HepG2 (cell line): ENCODE results near the gene SYCP2. TPM values are rescaled to one million over a fixed set of nuclear protein-coding genes. Genes with fewer than 3 reads are reported as not detected.
A peak's percentile ranks its signal among the peaks of the same experiment; 100 is the strongest.

Source experiments
- AGO1 ChIP-seq: fragments of 200-400 bp; formaldehyde crosslinking; IDR thresholded peaks from 2 replicates; pipeline ENCODE4 v1.6.1; 2017; ENCODE audit warnings: mild to moderate bottlenecking, low read depth, low read length, moderate library complexity; ENCODE audit not compliant: poor library complexity, severe bottlenecking
- CERS6 ChIP-seq: sonication (generic); formaldehyde crosslinking; IDR thresholded peaks from 2 replicates; pipeline ENCODE4 v1.5.0; 2020; ENCODE audit warnings: missing genetic modification reagents
- ELF1 ChIP-seq: sonication (generic); formaldehyde crosslinking; IDR thresholded peaks from 2 replicates; pipeline ENCODE4 v1.4.0; 2020; ENCODE audit warnings: missing genetic modification reagents
- ELK4 ChIP-seq: sonication (generic); formaldehyde crosslinking; IDR thresholded peaks from 2 replicates; pipeline ENCODE4 v1.9.0; 2021; ENCODE audit warnings: missing genetic modification reagents, borderline replicate concordance
- FOXK1 ChIP-seq: sonication (generic); formaldehyde crosslinking; IDR thresholded peaks from 2 replicates; pipeline ENCODE4 v1.4.0; 2020; ENCODE audit warnings: low read depth, missing genetic modification reagents, borderline replicate concordance
- FOXO4 ChIP-seq: sonication (generic); formaldehyde crosslinking; conservative IDR thresholded peaks from 2 replicates; pipeline ENCODE4 v1.8.1; 2023; ENCODE audit warnings: missing genetic modification reagents
- KLF16 ChIP-seq, 2 experiments: sonication (generic) in 1 of 2; formaldehyde crosslinking in 1 of 2; IDR thresholded peaks; 2 replicates each; pipeline versions ENCODE4 v1.6.1 to v1.8.0; 2016 to 2023; ENCODE audit warnings: missing genetic modification reagents in 2 of 2, missing compliant biosample characterization in 1 of 2
- NR2C2 ChIP-seq: sonication (generic); formaldehyde crosslinking; IDR thresholded peaks from 2 replicates; pipeline ENCODE4 v1.4.0; 2020; ENCODE audit warnings: missing genetic modification reagents, mild to moderate bottlenecking, moderate library complexity, borderline replicate concordance
- PHB2 ChIP-seq: fragments of 450-650 bp; IDR thresholded peaks from 2 replicates; pipeline ENCODE4 v1.6.1; 2018; ENCODE audit not compliant: partially characterized antibody
- PRMT3 ChIP-seq: sonication (generic); formaldehyde crosslinking; IDR thresholded peaks from 2 replicates; pipeline ENCODE4 v1.8.1; 2022; ENCODE audit warnings: low read depth, mild to moderate bottlenecking, moderate library complexity, missing genetic modification reagents, borderline replicate concordance
- SP1 ChIP-seq, 2 experiments: fragments of 450-650 bp in 1 of 2; sonication (generic) in 1 of 2; formaldehyde crosslinking in 1 of 2; IDR thresholded peaks; 2 replicates each; pipeline versions ENCODE4 v1.4.0 to v1.6.1; 2016 to 2020; ENCODE audit warnings: missing genetic modification reagents in 1 of 2
- SP2 ChIP-seq: sonication (generic); formaldehyde crosslinking; IDR thresholded peaks from 2 replicates; pipeline ENCODE4 v1.5.1; 2020; ENCODE audit warnings: mild to moderate bottlenecking, missing genetic modification reagents
- SP5 ChIP-seq: IDR thresholded peaks from 2 replicates; pipeline ENCODE4 v1.6.1; 2016; ENCODE audit warnings: low read depth, borderline replicate concordance
- ZBTB7B ChIP-seq: sonication (generic); formaldehyde crosslinking; IDR thresholded peaks from 2 replicates; pipeline ENCODE4 v1.4.0; 2020; ENCODE audit warnings: missing genetic modification reagents
- ZNF530 ChIP-seq: sonication (generic); formaldehyde crosslinking; IDR thresholded peaks from 2 replicates; pipeline ENCODE4 v1.5.0; 2020; ENCODE audit warnings: low read depth, mild to moderate bottlenecking, missing genetic modification reagents
- ZNF556 ChIP-seq: sonication (generic); formaldehyde crosslinking; IDR thresholded peaks from 2 replicates; pipeline ENCODE4 v1.4.0; 2020; ENCODE audit warnings: mild to moderate bottlenecking, missing genetic modification reagents, borderline replicate concordance
- ZNF720 ChIP-seq: sonication (generic); formaldehyde crosslinking; IDR thresholded peaks from 2 replicates; pipeline ENCODE4 v1.4.0; 2020; ENCODE audit warnings: missing genetic modification reagents
- ZNF747 ChIP-seq: sonication (generic); formaldehyde crosslinking; IDR thresholded peaks from 2 replicates; pipeline ENCODE4 v1.8.1; 2023; ENCODE audit warnings: missing genetic modification reagents, mild to moderate bottlenecking, borderline replicate concordance
- ZNF768 ChIP-seq: sonication (generic); formaldehyde crosslinking; IDR thresholded peaks from 2 replicates; pipeline ENCODE4 v1.4.0; 2020; ENCODE audit warnings: missing genetic modification reagents
- polyA plus RNA-seq, 8 experiments: library from polyadenylated mRNA; depleted of rRNA in 3 of 8; stranded (reverse) in 7 of 8; unstranded in 1 of 8; fragments of >200 nt; fragmentation: Illumina TruSeq in 4 of 8; extraction: Trizol in 4 of 8; gene quantifications; 2 replicates each; pipeline versions ENCODE4 v1.2.1 to v1.2.3, GENCODE V29; 2011 to 2016; ENCODE audit warnings: low read depth in 4 of 8, missing spikeins in 1 of 8, mixed read lengths in 1 of 8; ENCODE audit not compliant: insufficient read depth in 1 of 8
- total RNA-seq, 5 experiments: library from RNA; depleted of rRNA; stranded (reverse); fragments of >200 nt; fragmentation: Illumina TruSeq; extraction: Trizol; gene quantifications; 2 replicates each; pipeline ENCODE4 v1.2.3, GENCODE V29; 2016; ENCODE audit warnings: low read depth in 1 of 5
- TF ChIP-seq, protein P1 (sequence below): IDR thresholded peaks from 2 replicates; pipeline ENCODE4 v1.6.1; 2016; ENCODE audit warnings: low read depth, borderline replicate concordance
- TF ChIP-seq, protein P2 (sequence below): sonication (generic); formaldehyde crosslinking; IDR thresholded peaks from 2 replicates; pipeline ENCODE4 v1.8.1; 2023; ENCODE audit warnings: mild to moderate bottlenecking, inconsistent platforms, moderate library complexity, missing genetic modification reagents, borderline replicate concordance
- TF ChIP-seq, protein P3 (sequence below): sonication (generic); formaldehyde crosslinking; IDR thresholded peaks from 2 replicates; pipeline ENCODE4 v1.8.1; 2023; ENCODE audit warnings: missing genetic modification reagents, mild to moderate bottlenecking, borderline replicate concordance

The SYCP2 gene
- total and polyA plus RNA-seq, 2 of the 13 experiments (the other 11 are each of a cell fraction or from before 2014, with no cell fraction given): 0.07 to 0.24 TPM

GRCh38 chr20:59933849-59934585 is 580 bp upstream of the SYCP2 start (continued):
- TF ChIP-seq, protein P1, sequence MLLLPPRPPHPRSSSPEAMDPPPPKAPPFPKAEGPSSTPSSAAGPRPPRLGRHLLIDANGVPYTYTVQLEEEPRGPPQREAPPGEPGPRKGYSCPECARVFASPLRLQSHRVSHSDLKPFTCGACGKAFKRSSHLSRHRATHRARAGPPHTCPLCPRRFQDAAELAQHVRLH (CRISPR knock-in tag): no peak
- no peak for TF ChIP-seq ZNF530 (CRISPR knock-in tag)
- no peak for TF ChIP-seq ELK4 (CRISPR knock-in tag)
- TF ChIP-seq KLF16 (CRISPR knock-in tag; IDR thresholded peaks at IDR 0.05): 0 out of 4 replicates have a peak, but pooled peaks of 1 of the 2 experiments have one; percentile 40
- peak; percentile 67; the same call in 1 of the 2 replicates for TF ChIP-seq ZNF768
- TF ChIP-seq, protein P2, sequence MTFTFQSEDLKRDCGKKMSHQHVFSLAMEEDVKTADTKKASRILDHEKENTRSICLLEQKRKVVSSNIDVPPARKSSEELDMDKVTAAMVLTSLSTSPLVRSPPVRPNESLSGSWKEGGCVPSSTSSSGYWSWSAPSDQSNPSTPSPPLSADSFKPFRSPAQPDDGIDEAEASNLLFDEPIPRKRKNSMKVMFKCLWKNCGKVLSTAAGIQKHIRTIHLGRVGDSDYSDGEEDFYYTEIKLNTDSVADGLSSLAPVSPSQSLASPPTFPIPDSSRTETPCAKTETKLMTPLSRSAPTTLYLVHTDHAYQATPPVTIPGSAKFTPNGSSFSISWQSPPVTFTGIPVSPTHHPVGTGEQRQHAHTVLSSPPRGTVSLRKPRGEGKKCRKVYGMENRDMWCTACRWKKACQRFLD (CRISPR knock-in tag): 0 out of 2 replicates have a peak, but pooled peaks have one; percentile 35
- TF ChIP-seq FOXO4 (CRISPR knock-in tag): no peak
- no peak for TF ChIP-seq PHB2
- no peak for TF ChIP-seq CERS6 (CRISPR knock-in tag)
- no peak for TF ChIP-seq SP1 (IDR thresholded peaks at IDR 0.05)
- TF ChIP-seq SP1 (CRISPR knock-in tag; IDR thresholded peaks at IDR 0.05): no peak
- TF ChIP-seq ZNF747 (CRISPR knock-in tag): 0 out of 2 replicates have a peak, but pooled peaks have one; percentile 64
- no peak for TF ChIP-seq PRMT3 (CRISPR knock-in tag)
- peak; percentile 69 for TF ChIP-seq AGO1
- no peak for TF ChIP-seq SP2 (CRISPR knock-in tag)
- TF ChIP-seq, protein P3, sequence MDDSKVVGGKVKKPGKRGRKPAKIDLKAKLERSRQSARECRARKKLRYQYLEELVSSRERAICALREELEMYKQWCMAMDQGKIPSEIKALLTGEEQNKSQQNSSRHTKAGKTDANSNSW (CRISPR knock-in tag): no peak
- TF ChIP-seq ELF1 (CRISPR knock-in tag): no peak
- no peak for TF ChIP-seq ZNF720
- no peak for TF ChIP-seq SP5 (CRISPR knock-in tag)
- TF ChIP-seq ZBTB7B (CRISPR knock-in tag): peak; percentile 69; the same call in 1 of the 2 replicates
- peak; percentile 33; the same call in 1 of the 2 replicates for TF ChIP-seq FOXK1
- 0 out of 2 replicates have a peak, but pooled peaks have one; percentile 32 for TF ChIP-seq ZNF556 (CRISPR knock-in tag)
- no peak for TF ChIP-seq NR2C2 (CRISPR knock-in tag)
